GM23248 (cell line): ENCODE data around the gene SETD2. TPM values are rescaled to one million over a fixed set of nuclear protein-coding genes. Genes with fewer than 3 reads are reported as not detected.

ENCODE experiments used
- DNase-seq: peaks from one replicate; pipeline ENCODE4 v3.0.0-alpha.2; 2015
- H2AFZ ChIP-seq: fragments of 200-600 bp; sonication (generic); 2 replicates; pipeline ENCODE4 v1.6.1; 2016; ENCODE audit warnings: antibody characterized with exemption
- H3F3A ChIP-seq: fragments of 200-600 bp; sonication (generic); 2 replicates; pipeline ENCODE4 v1.6.1; 2016; ENCODE audit warnings: mild to moderate bottlenecking, antibody characterized with exemption, mixed run types; ENCODE audit not compliant: insufficient read depth
- H3K27ac ChIP-seq: fragments of 200-600 bp; sonication (generic); 2 replicates; pipeline ENCODE4 v1.5.1; 2016; ENCODE audit warnings: mild to moderate bottlenecking
- H3K27me3 ChIP-seq: fragments of 200-600 bp; sonication (generic); replicated peaks from 2 replicates; pipeline ENCODE4 v1.6.1; 2016; ENCODE audit warnings: mild to moderate bottlenecking; ENCODE audit not compliant: insufficient read depth
- H3K36me3 ChIP-seq: fragments of 200-600 bp; sonication (generic); 2 replicates; pipeline ENCODE4 v1.6.1; 2016; ENCODE audit warnings: low read depth, mild to moderate bottlenecking
- H3K4me1 ChIP-seq: fragments of 200-600 bp; sonication (generic); 2 replicates; pipeline ENCODE4 v1.6.1; 2016; ENCODE audit warnings: mild to moderate bottlenecking; ENCODE audit not compliant: insufficient read depth
- H3K4me2 ChIP-seq: fragments of 200-600 bp; sonication (generic); one replicate; pipeline ENCODE4 v1.6.1; 2016; ENCODE audit warnings: mild to moderate bottlenecking; ENCODE audit not compliant: unreplicated experiment
- H3K4me3 ChIP-seq: fragments of 200-600 bp; sonication (generic); 2 replicates; pipeline ENCODE4 v1.5.1; 2016; ENCODE audit warnings: mild to moderate bottlenecking
- H3K79me2 ChIP-seq: fragments of 200-600 bp; sonication (generic); 2 replicates; pipeline ENCODE4 v1.6.1; 2016; ENCODE audit warnings: mild to moderate bottlenecking; ENCODE audit not compliant: insufficient read depth
- H3K9ac ChIP-seq: fragments of 200-600 bp; sonication (generic); 2 replicates; pipeline ENCODE4 v1.6.1; 2016; ENCODE audit warnings: mild to moderate bottlenecking
- H3K9me2 ChIP-seq: fragments of 200-600 bp; sonication (generic); 2 replicates; pipeline ENCODE4 v1.6.1; 2016; ENCODE audit warnings: mixed run types, mild to moderate bottlenecking, moderate library complexity; ENCODE audit not compliant: insufficient read depth
- H3K9me3 ChIP-seq: fragments of 200-600 bp; sonication (generic); one replicate; pipeline ENCODE4 v1.6.1; 2017; ENCODE audit warnings: low read depth
- H4K20me1 ChIP-seq: fragments of 200-600 bp; sonication (generic); 2 replicates; pipeline ENCODE4 v1.6.0; 2016; ENCODE audit not compliant: insufficient read depth
- EZH2 ChIP-seq: fragments of 200-600 bp; sonication (generic); IDR thresholded peaks from 2 replicates; pipeline ENCODE4 v1.6.1; 2018; ENCODE audit warnings: antibody characterized with exemption, mild to moderate bottlenecking; ENCODE audit not compliant: insufficient read depth, poor library complexity, severe bottlenecking
- EZH2phosphoT487 ChIP-seq: fragments of 200-600 bp; sonication (generic); IDR thresholded peaks from 2 replicates; pipeline ENCODE4 v1.6.1; 2018; ENCODE audit warnings: antibody characterized with exemption, moderate library complexity, mild to moderate bottlenecking, low read depth; ENCODE audit not compliant: insufficient read depth
- WGBS, 2 experiments: methylation state at CpG; one replicate each; pipeline ENCODE4 v1.1.6; 2015 to 2017; ENCODE audit warnings: low lambda C conversion rate in 2 of 2, low coverage in 1 of 2; ENCODE audit errors: missing lambda C conversion rate in 2 of 2; 5-methylcytosine and 5-hydroxymethylcytosine counted together
- in situ Hi-C: fragments of 300-500 bp; cut with MboI; formaldehyde crosslinking; loops from 2 replicates; pipeline ENCODE4 v1.15.0; 2020
- polyA plus RNA-seq: library from polyadenylated mRNA; unstranded; fragments of >200 nt; fragmentation: Nextera tagmentation; extraction: Ambion mirVana; gene quantifications from 2 replicates; pipeline ENCODE4 v1.2.1, GENCODE V29; 2016
- total RNA-seq: library from RNA; depleted of rRNA; stranded (reverse); fragments of >200 nt; shearing (Covaris generic); gene quantifications from 2 replicates; pipeline ENCODE4 v1.2.3, GENCODE V29; 2014

Gene SETD2
- total and polyA plus RNA-seq, 2 experiments from 2014 or later = 16.2 to 24.0 TPM

DNA sequence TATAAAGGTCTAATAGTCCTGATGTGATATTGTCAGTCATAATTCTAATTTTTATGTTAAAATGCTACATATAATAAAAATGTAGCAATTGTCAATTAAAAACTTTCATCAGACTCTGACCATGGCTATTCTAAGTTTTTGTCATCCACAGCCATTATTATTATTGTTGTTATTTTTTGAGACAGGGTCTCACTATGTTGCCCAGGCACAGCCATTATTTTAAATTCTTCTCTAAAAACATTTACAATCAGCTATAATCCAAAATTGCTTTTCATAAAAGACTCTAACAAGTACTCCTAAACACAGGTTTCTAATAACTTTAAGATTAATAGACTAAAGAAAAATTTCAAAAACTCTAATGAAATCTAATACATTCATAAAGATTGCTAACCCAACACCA lies 41.0 kb upstream of the SETD2 start:
- no peaks in the 10 kb centered on the region for H4K20me1 ChIP-seq
- H3K4me1 ChIP-seq = no peaks in the 10 kb centered on the region
- no peaks in the 10 kb centered on the region for H3K9me3 ChIP-seq
- no peaks in the 10 kb centered on the region for H3F3A ChIP-seq
- in situ Hi-C loops = no loop called here
- no peaks in the 10 kb centered on the region for H3K27me3 ChIP-seq
- H3K36me3 ChIP-seq = no peaks in the 10 kb centered on the region
- no peak overlapping the region for H2AFZ ChIP-seq
- no peak overlapping the region for H3K27ac ChIP-seq
- TF ChIP-seq EZH2phosphoT487 = no peak
- no peak for TF ChIP-seq EZH2
- H3K4me2 ChIP-seq = no peak overlapping the region
- no peaks in the 10 kb centered on the region for H3K79me2 ChIP-seq
- DNase-seq = no peak
- H3K9ac ChIP-seq = no peak overlapping the region
- H3K9me2 ChIP-seq = no peaks in the 10 kb centered on the region
- H3K4me3 ChIP-seq = no peak overlapping the region

DNA sequence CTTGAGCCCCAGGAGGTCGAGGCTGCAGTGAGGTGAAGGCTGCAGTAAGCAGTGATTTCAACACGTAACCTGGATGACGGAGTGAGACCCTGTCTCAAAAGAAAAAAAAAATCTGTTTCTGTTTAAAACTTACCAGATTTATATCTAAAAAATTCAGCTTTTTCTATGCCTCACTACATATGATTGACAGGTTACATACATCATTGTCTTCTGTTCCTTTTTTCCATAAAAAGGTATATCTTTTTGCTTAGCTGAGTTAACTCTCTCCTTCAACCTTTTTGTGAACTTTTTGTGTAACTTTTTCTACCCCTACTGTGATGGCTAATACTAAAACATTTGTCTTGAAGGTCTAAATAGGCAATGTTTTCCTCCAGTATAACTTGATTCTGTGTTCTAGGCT lies 38.6 kb upstream of the SETD2 start:
- Histone ChIP-seq H3K27ac (no peak overlapping the region), H2AFZ (no peak overlapping the region), H3K9ac (no peak overlapping the region), H3K36me3 (no peaks in the 10 kb centered on the region), H3K9me3 (no peaks in the 10 kb centered on the region), H3K4me1 (no peaks in the 10 kb centered on the region), H3K27me3 (no peaks in the 10 kb centered on the region), H3K4me3 (no peak overlapping the region), H3K79me2 (no peaks in the 10 kb centered on the region), H3K4me2 (no peak overlapping the region), H3K9me2 (no peaks in the 10 kb centered on the region), H3F3A (no peaks in the 10 kb centered on the region), H4K20me1 (no peaks in the 10 kb centered on the region)
- no peak for DNase-seq
- TF ChIP-seq EZH2phosphoT487 = no peak
- TF ChIP-seq EZH2 = no peak
- WGBS, 2 experiments = 89% methylated on average over 3 of the region's 3 CpGs
- in situ Hi-C loops = no loop called here

DNA sequence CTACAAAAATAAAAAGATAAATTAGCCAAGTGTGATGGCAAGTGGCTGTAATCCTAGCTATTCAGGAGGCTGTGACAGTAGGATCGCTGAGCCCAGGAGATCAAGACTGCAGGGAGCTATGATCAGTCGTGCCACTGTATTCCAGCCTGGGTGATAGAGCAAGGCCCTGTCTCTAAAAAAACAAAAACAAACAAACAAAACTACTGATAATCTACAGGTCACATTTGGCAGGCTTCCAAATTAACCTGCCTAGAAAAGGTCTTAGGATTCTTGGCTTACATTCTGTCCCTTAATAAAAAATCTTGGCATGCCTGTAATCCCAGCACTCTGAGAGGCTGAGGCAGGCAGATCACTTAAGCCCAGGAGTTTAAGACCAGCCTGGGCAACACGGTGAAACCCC lies 33.4 kb upstream of the SETD2 start:
- H3K9ac ChIP-seq = no peak overlapping the region
- no peaks in the 10 kb centered on the region for H3K27me3 ChIP-seq
- no peak overlapping the region for H3K4me2 ChIP-seq
- no peaks in the 10 kb centered on the region for H3K9me3 ChIP-seq
- no peaks in the 10 kb centered on the region for H3F3A ChIP-seq
- in situ Hi-C loops = no loop called here
- no peaks in the 10 kb centered on the region for H3K79me2 ChIP-seq
- H3K4me1 ChIP-seq = no peaks in the 10 kb centered on the region
- no peak overlapping the region for H2AFZ ChIP-seq
- TF ChIP-seq EZH2 (no peak), EZH2phosphoT487 (no peak)
- no peak for DNase-seq
- no peak overlapping the region for H3K27ac ChIP-seq
- 97 to 98% methylated on average over 3 of the region's 3 CpGs for WGBS, 2 experiments
- H3K4me3 ChIP-seq = no peak overlapping the region
- H3K9me2 ChIP-seq = no peaks in the 10 kb centered on the region
- no peaks in the 10 kb centered on the region for H3K36me3 ChIP-seq
- no peaks in the 10 kb centered on the region for H4K20me1 ChIP-seq

DNA sequence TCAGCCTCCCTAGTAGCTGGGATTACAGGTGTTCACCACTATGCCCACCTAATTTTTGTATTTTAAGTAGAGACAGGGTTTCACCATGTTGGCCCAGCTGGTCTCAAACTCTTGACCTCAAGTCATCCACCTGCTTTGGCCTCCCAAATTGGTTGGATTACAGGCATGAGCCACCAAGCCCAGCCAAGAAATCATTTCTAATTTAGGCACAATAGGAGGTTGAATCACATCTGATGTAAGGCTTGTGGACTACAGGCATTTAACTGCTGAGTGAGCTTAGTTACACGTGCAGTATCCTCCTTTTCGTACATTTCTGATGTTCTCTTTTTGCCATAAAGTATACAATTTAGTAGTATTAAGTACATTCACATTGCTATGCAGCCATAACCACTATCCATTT lies 31.1 kb upstream of the SETD2 start:
- no peak overlapping the region for H3K27ac ChIP-seq
- H3K9ac ChIP-seq = no peak overlapping the region
- no peaks in the 10 kb centered on the region for H3K9me2 ChIP-seq
- H3K4me3 ChIP-seq = no peak overlapping the region
- TF ChIP-seq EZH2phosphoT487 = no peak
- TF ChIP-seq EZH2 = no peak
- H3K27me3 ChIP-seq = no peaks in the 10 kb centered on the region
- H3K4me1 ChIP-seq = no peaks in the 10 kb centered on the region
- no peaks in the 10 kb centered on the region for H3K9me3 ChIP-seq
- in situ Hi-C loops = no loop called here
- H2AFZ ChIP-seq = no peak overlapping the region
- no peaks in the 10 kb centered on the region for H4K20me1 ChIP-seq
- DNase-seq = no peak
- H3K4me2 ChIP-seq = no peak overlapping the region
- 95 to 96% methylated on average over 2 of the region's 2 CpGs for WGBS, 2 experiments
- no peaks in the 10 kb centered on the region for H3K36me3 ChIP-seq
- H3F3A ChIP-seq = no peaks in the 10 kb centered on the region
- no peaks in the 10 kb centered on the region for H3K79me2 ChIP-seq
